Stimulated activated naive CD4-positive, alpha-beta T cell treated with Interleukin-2 at 50 U/mL for 16 hours (primary cell): ENCODE data around the gene CREB3L1.

ENCODE experiments used
- DNase-seq: peaks from one replicate; lab custom pipeline; 2025; lab: John Stamatoyannopoulos, UW

The CREB3L1 gene

GRCh38 chr11:46346886-46347636, 69.6 kb downstream of the CREB3L1 start, which contains the start of gene DGKZ:
DGKZ (plus strand) TSS chr11:46347463; CDS start chr11:46347660, 197 bp downstream.
- peak; percentile 84 for DNase-seq

- DNase-seq = peak; percentile 24
Measured at GRCh38 chr11:46347637-46348311, 70.3 kb downstream of the CREB3L1 start.

- peak; percentile 44 for DNase-seq
Measured at GRCh38 chr11:46348566-46349401, 71.3 kb downstream of the CREB3L1 start.

DNA sequence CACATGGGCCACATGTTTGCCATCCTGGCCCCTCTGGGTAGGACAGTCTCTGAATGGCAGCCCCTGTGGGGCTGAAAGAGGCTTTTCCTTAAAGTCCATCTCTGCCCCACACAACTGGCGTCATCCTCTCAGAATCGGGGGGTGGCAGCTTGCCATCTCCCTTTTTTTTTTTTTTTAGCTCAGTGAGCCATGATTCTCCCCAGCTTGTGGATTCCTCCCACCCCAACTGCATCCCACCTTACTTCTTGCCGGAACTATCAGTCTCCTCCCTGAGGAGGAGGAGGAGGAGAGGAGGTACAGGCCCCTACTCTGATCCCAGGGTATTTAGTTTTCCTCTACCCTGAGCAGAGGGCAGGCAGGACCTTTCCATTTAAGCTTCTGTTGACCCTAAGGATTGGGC, 73.2 kb downstream of the CREB3L1 start:
- DNase-seq = no peak

DNA sequence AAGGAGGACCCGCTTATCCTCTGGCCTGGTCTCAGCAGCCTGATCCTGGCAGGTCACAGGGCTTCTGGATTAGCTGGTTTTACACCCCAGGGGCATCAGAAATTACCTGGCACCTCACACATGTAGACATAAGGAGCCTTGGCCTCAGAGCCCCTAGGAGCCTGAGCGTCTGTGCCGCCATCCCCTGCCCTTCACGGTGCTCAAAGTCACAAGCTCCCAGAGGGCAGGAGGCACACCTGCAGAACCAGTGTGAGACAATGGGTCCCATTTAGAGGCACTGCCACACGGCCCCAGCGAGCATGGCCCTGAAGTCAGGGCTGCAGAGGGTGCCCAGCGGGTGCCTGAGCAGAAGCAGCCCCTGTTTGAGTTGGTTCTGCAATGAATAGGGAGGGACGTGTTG, 73.7 kb downstream of the CREB3L1 start:
- DNase-seq = no peak

DNA sequence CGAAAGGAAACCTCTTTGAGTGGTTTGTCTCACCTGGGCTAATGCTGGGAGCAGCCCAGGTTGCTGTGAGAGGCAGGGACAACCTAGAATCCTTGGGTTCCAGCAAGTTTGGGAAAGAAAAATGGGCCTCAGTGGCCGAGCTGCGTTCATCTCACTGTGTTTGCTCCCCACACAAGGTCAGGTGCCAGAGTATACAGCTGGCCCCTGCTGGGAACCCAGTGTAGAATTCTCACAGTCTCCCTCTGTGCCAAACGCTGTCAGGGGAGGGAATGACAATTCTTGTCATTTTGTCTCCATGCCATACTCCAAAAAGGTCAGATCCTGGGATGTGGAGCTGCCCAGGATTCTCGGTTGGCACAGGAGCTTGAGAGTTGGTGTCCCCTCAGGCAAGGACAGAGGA, 74.1 kb downstream of the CREB3L1 start:
- no peak for DNase-seq

GRCh38 chr11:46352063-46352841, 74.8 kb downstream of the CREB3L1 start:
- DNase-seq = peak; percentile 75

- DNase-seq = peak; percentile 45
Measured at GRCh38 chr11:46353698-46354097, 76.2 kb downstream of the CREB3L1 start.

DNA sequence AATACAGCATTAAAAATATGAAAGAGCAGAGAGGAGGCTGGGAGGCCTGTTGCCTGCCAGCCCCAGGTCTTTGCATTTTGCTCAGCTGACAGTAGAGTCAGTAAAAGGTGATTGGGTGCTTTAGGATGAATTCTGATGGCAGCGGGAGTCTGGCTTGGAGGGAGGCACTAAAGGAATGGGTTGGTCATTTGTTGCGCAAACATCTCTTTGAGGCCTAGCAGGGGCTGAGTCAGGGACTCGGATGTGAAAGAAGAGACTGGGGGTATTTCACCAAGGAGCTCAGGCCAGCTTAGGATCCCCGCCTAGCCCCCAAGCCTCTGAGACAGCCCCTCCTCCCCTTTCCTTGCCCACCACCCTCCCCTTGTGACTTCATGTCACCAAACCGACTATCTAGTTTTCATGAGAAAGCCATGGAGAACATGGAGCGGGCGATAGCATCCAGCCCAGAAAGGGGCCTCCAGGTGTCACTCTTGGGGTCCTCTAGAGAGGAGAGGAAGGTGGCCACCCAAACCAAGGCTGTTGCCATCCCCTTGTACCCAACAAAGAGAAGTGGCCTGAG, 79.5 kb downstream of the CREB3L1 start:
- DNase-seq = no peak

- no peak for DNase-seq
Measured at GRCh38 chr11:46357483-46357936, 80.0 kb downstream of the CREB3L1 start.

DNA sequence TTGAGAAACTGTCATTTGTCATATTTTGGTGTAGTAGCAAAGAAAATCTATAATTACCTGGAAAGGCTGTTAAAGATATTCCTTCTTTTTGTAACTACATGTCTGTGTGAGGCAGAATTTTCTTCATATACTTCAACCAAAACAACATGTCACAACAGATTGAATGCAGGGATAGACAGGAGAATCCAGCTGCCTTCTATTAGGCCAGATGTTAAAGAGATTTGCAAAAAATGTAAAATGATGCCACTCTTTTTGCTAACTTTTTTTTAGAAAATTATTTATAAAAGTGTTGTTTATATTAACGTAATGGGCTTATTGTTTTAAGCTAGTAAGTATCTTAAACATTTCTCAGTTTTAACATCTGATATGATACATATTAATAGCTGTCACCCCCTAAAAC, 82.5 kb downstream of the CREB3L1 start:
- no peak for DNase-seq

DNA sequence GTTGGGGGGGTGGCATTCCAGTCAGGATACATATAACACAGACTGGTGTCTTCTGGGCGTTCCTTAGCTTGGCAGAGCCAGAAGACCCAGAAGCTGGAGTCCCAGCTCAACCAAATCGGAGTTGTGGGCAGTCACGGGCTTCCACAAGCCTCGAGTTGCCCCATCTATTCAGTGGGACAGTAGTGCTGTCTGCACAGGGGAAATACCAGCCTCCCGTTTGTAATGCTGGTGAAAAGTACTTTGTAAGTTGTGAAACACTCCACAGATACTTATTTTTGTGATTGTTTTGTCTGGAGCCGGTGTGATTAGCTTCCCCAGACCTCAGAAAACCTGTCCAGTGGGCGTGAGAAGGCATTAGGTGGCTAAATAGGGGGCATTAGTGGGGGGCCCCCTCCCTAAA, 83.4 kb downstream of the CREB3L1 start:
- no peak for DNase-seq

DNA sequence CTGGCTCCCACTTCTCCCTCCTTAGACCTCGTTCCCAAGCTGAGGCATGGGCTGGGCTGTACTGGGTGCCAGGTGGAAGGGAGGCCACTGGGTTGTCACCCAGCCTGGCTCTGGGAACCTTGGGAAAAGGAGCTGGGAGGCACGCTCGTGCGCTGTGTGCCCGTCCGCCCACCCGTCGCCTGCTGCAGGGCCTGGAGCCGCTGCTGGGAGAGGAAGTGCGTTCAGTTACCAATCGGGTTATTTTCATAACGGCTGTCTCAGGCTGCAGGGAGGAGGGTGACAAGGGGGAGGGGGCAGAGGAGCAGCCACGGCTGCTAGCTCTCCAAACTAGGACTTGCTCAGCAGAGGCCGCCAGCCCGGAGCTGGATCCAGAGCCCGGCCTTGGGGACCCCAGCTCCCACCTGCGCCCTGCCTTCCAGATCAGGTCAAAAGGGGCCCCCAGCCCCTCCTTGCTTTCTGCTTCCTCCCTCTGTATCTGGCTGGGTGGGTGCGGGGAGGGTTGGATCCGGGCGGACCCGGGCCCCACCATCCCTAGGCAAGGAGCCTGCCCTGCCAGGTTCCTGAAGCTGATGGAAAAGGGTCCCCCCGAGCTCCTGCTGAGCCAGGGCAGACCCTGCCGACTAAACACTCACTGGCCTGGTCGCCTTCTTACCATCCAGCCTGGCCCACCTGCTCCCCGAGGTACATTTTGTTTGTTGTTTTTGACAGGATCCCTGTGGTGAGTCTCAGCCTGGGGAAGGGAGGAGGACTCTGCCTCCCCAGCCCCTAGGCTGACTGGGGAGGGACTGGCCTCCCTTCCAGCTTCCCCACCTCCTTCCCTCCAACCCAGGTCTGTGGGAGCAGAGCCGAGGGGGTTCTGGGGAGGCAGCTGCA, 84.1 kb downstream of the CREB3L1 start:
- peak; percentile 61 for DNase-seq

DNA sequence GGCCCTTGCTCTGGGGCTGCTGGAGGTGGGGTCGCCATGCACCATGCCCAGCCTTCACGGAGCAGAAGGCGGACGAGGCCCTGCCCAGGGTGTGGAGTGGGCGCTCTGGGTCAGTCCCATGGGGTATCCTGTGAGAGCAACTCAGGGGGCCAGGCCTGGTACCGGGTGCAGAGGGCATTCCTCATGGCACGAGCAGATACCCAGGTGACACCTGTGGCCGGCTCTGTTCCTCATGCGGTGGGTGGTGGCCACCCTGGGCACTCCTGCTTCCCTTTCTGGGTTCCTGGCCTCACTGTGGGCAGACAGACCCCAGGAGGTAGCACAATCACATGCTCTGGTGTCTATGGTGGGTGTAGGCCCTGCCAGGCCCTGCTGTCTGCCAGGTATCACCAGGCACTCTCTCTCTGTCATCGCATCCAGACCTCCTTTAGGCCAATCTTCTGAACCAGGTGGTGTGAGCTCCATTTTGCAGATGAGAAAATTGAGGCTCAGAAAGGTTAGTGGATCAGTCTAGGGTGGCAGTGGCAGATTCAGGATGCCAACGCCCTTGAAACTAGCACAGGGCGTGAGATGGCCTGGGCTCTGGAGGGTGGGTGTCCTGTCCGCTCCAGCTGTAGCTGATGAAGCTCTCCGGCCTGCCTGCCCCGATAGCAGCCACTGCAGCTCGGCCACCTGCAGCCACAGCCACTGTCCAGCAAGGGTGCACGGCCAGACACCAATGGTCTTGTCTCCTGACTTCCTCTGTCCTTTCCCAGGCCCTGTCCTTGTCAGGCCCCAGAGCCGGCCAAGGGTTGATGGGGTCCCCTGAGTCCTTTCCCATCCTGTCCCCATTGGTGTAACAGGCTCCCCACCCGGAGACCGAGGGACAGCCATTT, 84.9 kb downstream of the CREB3L1 start:
- no peak for DNase-seq

DNA sequence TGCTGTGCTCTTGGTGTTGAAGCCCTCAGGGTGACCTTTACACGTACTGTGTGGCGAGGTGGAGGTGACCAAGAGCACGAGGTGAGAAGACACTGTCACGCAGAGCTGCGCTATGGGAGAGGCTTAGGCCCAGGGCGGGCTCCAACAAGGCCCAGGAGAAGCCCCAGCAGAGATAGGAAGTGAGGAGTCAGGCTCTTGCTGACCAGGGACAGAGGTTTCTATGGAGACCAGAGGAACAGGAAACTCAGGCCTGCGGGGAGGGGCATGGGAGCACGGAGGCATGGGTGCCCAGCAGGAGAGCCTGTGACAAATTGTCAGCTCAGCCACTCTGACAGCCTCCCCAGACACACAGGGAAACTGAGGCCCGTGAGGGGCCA, 85.6 kb downstream of the CREB3L1 start:
- DNase-seq = no peak

GRCh38 chr11:46363455-46364005, 86.1 kb downstream of the CREB3L1 start:
- DNase-seq = no peak

GRCh38 chr11:46364056-46364455, 86.6 kb downstream of the CREB3L1 start:
- DNase-seq = no peak

DNA sequence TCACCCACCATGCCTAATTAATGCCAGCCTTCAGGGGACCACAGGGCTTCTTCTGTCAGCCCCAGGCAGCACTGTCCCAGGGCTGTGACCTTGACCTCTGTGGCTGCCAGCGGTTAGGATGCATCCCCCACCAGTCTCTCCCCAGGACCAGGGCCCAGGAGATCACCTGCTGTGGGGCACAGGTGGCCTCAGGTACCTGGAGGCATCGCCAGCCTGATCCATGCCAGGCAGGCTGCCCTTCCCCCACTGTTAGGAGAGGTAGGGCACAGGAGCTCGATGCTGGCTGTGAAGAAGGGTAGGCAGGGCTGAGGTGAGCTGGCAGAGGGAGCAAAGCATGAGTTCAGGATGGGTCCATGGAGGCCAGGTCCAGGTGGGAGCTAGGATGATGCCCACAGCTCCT, 87.3 kb downstream of the CREB3L1 start:
- DNase-seq = no peak

DNA sequence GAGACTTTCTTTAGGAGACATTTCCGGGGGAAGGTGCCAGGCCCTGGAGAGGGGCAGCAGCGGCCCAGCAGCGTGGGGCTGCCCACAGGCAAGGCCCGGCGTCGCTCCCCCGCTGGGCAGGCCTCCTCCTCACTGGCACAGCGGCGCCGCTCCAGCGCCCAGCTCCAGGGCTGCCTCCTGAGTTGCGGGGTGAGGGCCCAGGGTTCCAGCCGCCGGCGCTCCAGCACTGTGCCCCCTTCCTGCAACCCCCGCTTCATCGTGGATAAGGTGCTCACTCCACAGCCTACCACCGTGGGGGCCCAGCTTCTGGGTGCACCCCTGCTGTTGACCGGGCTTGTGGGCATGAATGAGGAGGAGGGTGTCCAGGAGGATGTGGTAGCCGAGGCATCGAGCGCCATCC, 88.8 kb downstream of the CREB3L1 start:
- no peak for DNase-seq
